Keratinocyte (primary cell): ENCODE data around the gene ARHGEF6. TPM values are rescaled to one million over a fixed set of nuclear protein-coding genes. Genes with fewer than 3 reads are reported as not detected.

Experiments used
- DNase-seq: peaks from one replicate; pipeline ENCODE4 v3.0.0-alpha.2; 2011; ENCODE audit warnings: low read depth, missing footprints, low spot score
- FAIRE-seq: peaks from 2 replicates; lab custom pipeline; 2011; peaks lifted over from hg19 to GRCh38; lab: Jason Lieb, UNC
- H2AFZ ChIP-seq: 2 replicates; pipeline ENCODE4 v1.6.0; 2012; ENCODE audit warnings: low read length, control low read depth, inconsistent platforms; ENCODE audit not compliant: control insufficient read depth
- H3K27ac ChIP-seq: 2 replicates; pipeline ENCODE4 v1.5.1; 2011; ENCODE audit warnings: low read length; ENCODE audit not compliant: control insufficient read depth, insufficient read depth
- H3K27me3 ChIP-seq: 3 replicates; pipeline ENCODE4 v1.6.0; 2011; ENCODE audit warnings: low read length; ENCODE audit not compliant: control insufficient read depth, insufficient read depth; ENCODE audit errors: extremely low read depth
- H3K36me3 ChIP-seq, 2 experiments: 2 replicates in 1 of 2; 3 replicates in 1 of 2; pipeline ENCODE4 v1.5.1; 2011; ENCODE audit warnings: low read length in 2 of 2, mild to moderate bottlenecking in 1 of 2; ENCODE audit not compliant: control insufficient read depth in 2 of 2, insufficient read depth in 2 of 2; ENCODE audit errors: extremely low read depth in 1 of 2
- H3K4me1 ChIP-seq: 3 replicates; pipeline ENCODE4 v1.5.1; 2011; ENCODE audit warnings: low read length; ENCODE audit not compliant: control insufficient read depth, insufficient read depth; ENCODE audit errors: extremely low read depth
- H3K4me2 ChIP-seq: 3 replicates; pipeline ENCODE4 v1.6.0; 2011; ENCODE audit warnings: low read depth, low read length; ENCODE audit not compliant: control insufficient read depth, insufficient read depth; ENCODE audit errors: extremely low read depth
- H3K4me3 ChIP-seq, 3 experiments: fragments of 200-600 bp in 1 of 3; sonication (generic) in 1 of 3; 2 replicates in 2 of 3; 3 replicates in 1 of 3; pipeline ENCODE4 v1.5.1; 2011 to 2016; ENCODE audit warnings: low read length in 3 of 3, mild to moderate bottlenecking in 3 of 3, control low read depth in 2 of 3, inconsistent platforms in 1 of 3, low read depth in 1 of 3, mixed read lengths in 1 of 3, mixed run types in 1 of 3, moderate library complexity in 1 of 3; ENCODE audit not compliant: control insufficient read depth in 2 of 3, insufficient read depth in 2 of 3; ENCODE audit errors: extremely low read depth in 1 of 3
- H3K79me2 ChIP-seq: 2 replicates; pipeline ENCODE4 v1.6.0; 2012; ENCODE audit warnings: low read length; ENCODE audit not compliant: control insufficient read depth, insufficient read depth
- H3K9ac ChIP-seq: 3 replicates; pipeline ENCODE4 v1.6.0; 2011; ENCODE audit warnings: low read length; ENCODE audit not compliant: control insufficient read depth, insufficient read depth; ENCODE audit errors: extremely low read depth
- H3K9me1 ChIP-seq: 3 replicates; pipeline ENCODE4 v1.6.0; 2011; ENCODE audit warnings: low read length; ENCODE audit not compliant: control insufficient read depth, insufficient read depth; ENCODE audit errors: extremely low read depth
- H3K9me3 ChIP-seq: 2 replicates; pipeline ENCODE4 v1.5.1; 2012; ENCODE audit warnings: low read depth, low read length; ENCODE audit not compliant: control insufficient read depth
- H4K20me1 ChIP-seq: 3 replicates; pipeline ENCODE4 v1.6.0; 2011; ENCODE audit warnings: low read length; ENCODE audit not compliant: control insufficient read depth, insufficient read depth; ENCODE audit errors: extremely low read depth
- EZH2 ChIP-seq: IDR thresholded peaks from one replicate; pipeline ENCODE4 v1.6.1; 2012; ENCODE audit warnings: inconsistent platforms, mild to moderate bottlenecking, low read length, moderate library complexity
- dilution Hi-C: fragments of 300-500 bp; cut with MboI; formaldehyde crosslinking; loops from one replicate; pipeline ENCODE4 v1.7.0; 2020; ENCODE audit warnings: low sequenced_read_pairs; ENCODE audit not compliant: extremely low pct_ligation_motif_present
- polyA plus RNA-seq, 5 experiments: library from polyadenylated mRNA; depleted of rRNA in 3 of 5; stranded (reverse) in 3 of 5; stranded (forward) in 1 of 5; unstranded in 1 of 5; fragments of >200 nt; gene quantifications; 1 replicate in 1 of 5; 2 replicates in 3 of 5; 3 replicates in 1 of 5; pipeline versions ENCODE4 v1.2.1 to v1.2.3, GENCODE V29; 2011 to 2012; ENCODE audit warnings: missing spikeins in 2 of 5, low read depth in 1 of 5, low replicate concordance in 1 of 5
- TF ChIP-seq, protein P1 (sequence below), 3 experiments: IDR thresholded peaks in 1 of 3; conservative IDR thresholded peaks in 1 of 3; optimal IDR thresholded peaks in 1 of 3; 2 replicates in 2 of 3; 3 replicates in 1 of 3; pipeline versions ENCODE3 to v1.5.1; 2011; ENCODE audit warnings: low read length in 3 of 3, mild to moderate bottlenecking in 3 of 3, moderate library complexity in 2 of 3, control low read depth in 1 of 3, inconsistent platforms in 1 of 3; ENCODE audit not compliant: insufficient read depth in 2 of 3; ENCODE audit errors: extremely low read depth in 1 of 3

The ARHGEF6 gene
- polyA plus RNA-seq, 1 donor (not counting 4 experiments of a cell fraction or from before 2014, with no cell fraction given): 0.18 TPM

DNA sequence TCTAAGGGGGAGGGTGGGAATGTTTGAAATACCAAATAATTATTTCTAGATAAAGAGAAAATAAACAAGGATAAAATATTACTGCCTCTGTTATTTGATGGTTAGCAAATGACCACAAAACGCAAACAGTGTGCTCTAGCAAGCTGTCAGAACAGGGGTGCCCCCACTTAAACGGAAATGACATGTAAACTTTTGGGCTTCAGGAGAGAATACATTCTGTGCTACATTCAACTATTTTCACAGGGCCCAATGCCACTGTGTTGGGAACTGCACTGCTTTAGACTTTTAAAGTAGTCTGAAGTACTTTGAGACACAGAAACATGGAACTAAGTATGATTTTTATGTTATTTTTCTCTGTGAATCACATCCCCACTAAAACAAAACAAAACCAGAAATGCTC is 118.6 kb downstream of the ARHGEF6 start:
- no peaks in the 10 kb centered on the region for H3K9me1 ChIP-seq
- H4K20me1 ChIP-seq: no peaks in the 10 kb centered on the region
- no peak overlapping the region for H2AFZ ChIP-seq
- TF ChIP-seq, protein P1, sequence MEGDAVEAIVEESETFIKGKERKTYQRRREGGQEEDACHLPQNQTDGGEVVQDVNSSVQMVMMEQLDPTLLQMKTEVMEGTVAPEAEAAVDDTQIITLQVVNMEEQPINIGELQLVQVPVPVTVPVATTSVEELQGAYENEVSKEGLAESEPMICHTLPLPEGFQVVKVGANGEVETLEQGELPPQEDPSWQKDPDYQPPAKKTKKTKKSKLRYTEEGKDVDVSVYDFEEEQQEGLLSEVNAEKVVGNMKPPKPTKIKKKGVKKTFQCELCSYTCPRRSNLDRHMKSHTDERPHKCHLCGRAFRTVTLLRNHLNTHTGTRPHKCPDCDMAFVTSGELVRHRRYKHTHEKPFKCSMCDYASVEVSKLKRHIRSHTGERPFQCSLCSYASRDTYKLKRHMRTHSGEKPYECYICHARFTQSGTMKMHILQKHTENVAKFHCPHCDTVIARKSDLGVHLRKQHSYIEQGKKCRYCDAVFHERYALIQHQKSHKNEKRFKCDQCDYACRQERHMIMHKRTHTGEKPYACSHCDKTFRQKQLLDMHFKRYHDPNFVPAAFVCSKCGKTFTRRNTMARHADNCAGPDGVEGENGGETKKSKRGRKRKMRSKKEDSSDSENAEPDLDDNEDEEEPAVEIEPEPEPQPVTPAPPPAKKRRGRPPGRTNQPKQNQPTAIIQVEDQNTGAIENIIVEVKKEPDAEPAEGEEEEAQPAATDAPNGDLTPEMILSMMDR (optimal IDR thresholded peaks at IDR 0.05 in 1 of 3, IDR thresholded peaks at IDR 0.05 in 1 of 3, conservative IDR thresholded peaks at IDR 0.05 in 1 of 3; ENCODE audit: extremely low read depth in 1 of 3, insufficient read depth in 2 of 3, low read length in 3 of 3): no peak
- TF ChIP-seq EZH2: no peak
- H3K9me3 ChIP-seq: no peaks in the 10 kb centered on the region
- no peak overlapping the region for H3K27ac ChIP-seq
- no peak overlapping the region for H3K4me2 ChIP-seq
- no peak overlapping the region for H3K9ac ChIP-seq
- no peaks in the 10 kb centered on the region for H3K79me2 ChIP-seq
- H3K36me3 ChIP-seq: no peaks in the 10 kb centered on the region
- no peaks in the 10 kb centered on the region for H3K4me1 ChIP-seq
- no peaks in the 10 kb centered on the region for H3K27me3 ChIP-seq
- dilution Hi-C loops: no loop called here
- DNase-seq: no peak
- no peak for FAIRE-seq
- H3K4me3 ChIP-seq: no peak overlapping the region

- no peak overlapping the region for H3K27ac ChIP-seq
- no peak for DNase-seq
- no peaks in the 10 kb centered on the region for H3K27me3 ChIP-seq
- no peak overlapping the region for H3K4me3 ChIP-seq
- H3K9ac ChIP-seq: no peak overlapping the region
- FAIRE-seq: no peak
- H3K4me1 ChIP-seq: no peaks in the 10 kb centered on the region
- no peaks in the 10 kb centered on the region for H3K9me1 ChIP-seq
- H3K4me2 ChIP-seq: no peak overlapping the region
- H3K9me3 ChIP-seq: no peaks in the 10 kb centered on the region
- H2AFZ ChIP-seq: no peak overlapping the region
- no peaks in the 10 kb centered on the region for H4K20me1 ChIP-seq
- dilution Hi-C loops: no loop called here
- H3K36me3 ChIP-seq: no peaks in the 10 kb centered on the region
- H3K79me2 ChIP-seq: no peaks in the 10 kb centered on the region
- TF ChIP-seq, protein P1 (optimal IDR thresholded peaks at IDR 0.05 in 1 of 3, IDR thresholded peaks at IDR 0.05 in 1 of 3, conservative IDR thresholded peaks at IDR 0.05 in 1 of 3; ENCODE audit: extremely low read depth in 1 of 3, insufficient read depth in 2 of 3, low read length in 3 of 3): no peak
- no peak for TF ChIP-seq EZH2
Observed at GRCh38 chrX:136660896-136661295, 119.8 kb downstream of the ARHGEF6 start.
